HCT116 (cell line): ENCODE measurements around the gene TMEM59L. TPM values are rescaled to one million over a fixed set of nuclear protein-coding genes. Genes with fewer than 3 reads are reported as not detected.

Source experiments
- ATAC-seq: fragments of 200-7000 bp; cut with Tn5 transposase; 2 replicates; pipeline ENCODE4 v1.9.1; 2020; ENCODE audit warnings: mild to moderate bottlenecking, moderate library complexity
- BruUV-seq: library from RNA; stranded (reverse); fragments of 400-500 nt; replicated peaks from 2 replicates; lab custom pipeline; 2021; lab: Mats Ljungman, UMichigan
- CTCF ChIA-PET: fragments of 300-600 bp; sonication (Branson Sonifier 250); formaldehyde crosslinking; loops from one replicate; lab custom pipeline; 2021; ENCODE audit warnings: antibody characterized with exemption; lab: Charles Lee
- POLR2A ChIA-PET: fragments of 300-600, 350-600 bp; sonication (Branson Sonifier 250); formaldehyde crosslinking; loops from one replicate; lab custom pipeline; 2021; ENCODE audit warnings: antibody characterized with exemption; lab: Charles Lee
- RAD21 ChIA-PET, 2 experiments: fragments of 300-600 bp; sonication (Branson Sonifier 250); formaldehyde crosslinking; loops; one replicate each; lab custom pipeline; 2023; ENCODE audit warnings: low total read pairs in 2 of 2; ENCODE audit not compliant: uncharacterized antibody in 2 of 2, unreplicated experiment in 2 of 2, low non-redundant PET in 1 of 2; lab: Charles Lee
- DNase-seq: peaks from one replicate; pipeline ENCODE4 v3.0.0-alpha.2; 2010; ENCODE audit warnings: low read depth, low spot score
- H2AFZ ChIP-seq: fragments of 200-600 bp; shearing (Covaris generic), sonication (generic); 2 replicates; pipeline ENCODE4 v1.6.1; 2017; ENCODE audit warnings: low read depth, mixed run types, mixed read lengths, antibody characterized with exemption, low read length; ENCODE audit not compliant: poor library complexity, severe bottlenecking
- H3K27ac ChIP-seq: 2 replicates; pipeline ENCODE4 v1.5.1; 2012; ENCODE audit warnings: low read depth, low read length
- H3K27me3 ChIP-seq: fragments of 200-600 bp; sonication (generic); 2 replicates; pipeline ENCODE4 v1.6.1; 2016; ENCODE audit warnings: mixed run types, low read length, mixed read lengths; ENCODE audit not compliant: insufficient read depth
- H3K36me3 ChIP-seq, 2 experiments: fragments of 200-500 bp in 1 of 2; fragments of 200-600 bp in 1 of 2; sonication (Bioruptor generic) in 1 of 2; sonication (generic) in 1 of 2; 2 replicates each; pipeline versions ENCODE4 v1.5.1 to v1.6.1; 2014 to 2016; ENCODE audit warnings: low read length in 2 of 2, inconsistent platforms in 1 of 2, mixed read lengths in 1 of 2, mixed run types in 1 of 2; ENCODE audit not compliant: insufficient read depth in 2 of 2, control insufficient read depth in 1 of 2
- H3K4me1 ChIP-seq, 2 experiments: fragments of 200-600 bp in 1 of 2; sonication (generic) in 1 of 2; 2 replicates each; pipeline versions ENCODE4 v1.5.1 to v1.6.1; 2012 to 2017; ENCODE audit warnings: low read length in 2 of 2, inconsistent platforms in 1 of 2, mild to moderate bottlenecking in 1 of 2, mixed read lengths in 1 of 2, mixed run types in 1 of 2, moderate library complexity in 1 of 2; ENCODE audit not compliant: insufficient read depth in 2 of 2, control insufficient read depth in 1 of 2
- H3K4me2 ChIP-seq: fragments of 200-600 bp; sonication (generic); 2 replicates; pipeline ENCODE4 v1.6.1; 2017; ENCODE audit warnings: mixed run types, low read length, mixed read lengths
- H3K4me3 ChIP-seq, 2 experiments: fragments of 200-600 bp in 1 of 2; sonication (generic) in 1 of 2; replicated peaks in 1 of 2; 2 replicates each; pipeline ENCODE4 v1.5.1; 2011 to 2016; ENCODE audit warnings: low read length in 2 of 2, control low read depth in 1 of 2, low read depth in 1 of 2, mild to moderate bottlenecking in 1 of 2, mixed read lengths in 1 of 2, mixed run types in 1 of 2
- H3K79me2 ChIP-seq: fragments of 200-600 bp; sonication (generic); 2 replicates; pipeline ENCODE4 v1.6.1; 2017; ENCODE audit warnings: mild to moderate bottlenecking, mixed run types, low read length, moderate library complexity, mixed read lengths; ENCODE audit not compliant: insufficient read depth
- H3K9ac ChIP-seq: fragments of 200-600 bp; sonication (generic); 2 replicates; pipeline ENCODE4 v1.6.1; 2016; ENCODE audit warnings: low read length, mixed read lengths
- H3K9me2 ChIP-seq: fragments of 200-600 bp; sonication (generic), shearing (Covaris generic); 2 replicates; pipeline ENCODE4 v1.6.1; 2017; ENCODE audit warnings: mixed run types, mild to moderate bottlenecking, moderate library complexity; ENCODE audit not compliant: insufficient read depth
- H3K9me3 ChIP-seq, 2 experiments: fragments of 200-500 bp in 1 of 2; fragments of 200-600 bp in 1 of 2; sonication (Bioruptor generic) in 1 of 2; sonication (generic) in 1 of 2; 2 replicates each; pipeline ENCODE4 v1.6.1; 2014 to 2017; ENCODE audit warnings: low read length in 2 of 2, mixed read lengths in 2 of 2, inconsistent platforms in 1 of 2, low read depth in 1 of 2, mild to moderate bottlenecking in 1 of 2, mixed run types in 1 of 2, moderate library complexity in 1 of 2; ENCODE audit not compliant: control insufficient read depth in 1 of 2, insufficient read depth in 1 of 2
- H4K20me1 ChIP-seq: fragments of 200-600 bp; sonication (generic), shearing (Covaris generic); 2 replicates; pipeline ENCODE4 v1.6.1; 2017; ENCODE audit warnings: mixed run types, mild to moderate bottlenecking, moderate library complexity; ENCODE audit not compliant: insufficient read depth
- ATF3 ChIP-seq: IDR thresholded peaks from 2 replicates; pipeline ENCODE4 v1.6.1; 2012
- CBX3 ChIP-seq: IDR thresholded peaks from 2 replicates; pipeline ENCODE4 v1.6.1; 2012; ENCODE audit warnings: low read depth
- EZH2 ChIP-seq: fragments of 200-600 bp; sonication (generic); IDR thresholded peaks from 2 replicates; pipeline ENCODE4 v1.6.1; 2017; ENCODE audit warnings: antibody characterized with exemption, mixed run types
- EZH2phosphoT487 ChIP-seq: fragments of 200-600 bp; IDR thresholded peaks from 2 replicates; pipeline ENCODE4 v1.6.1; 2018; ENCODE audit warnings: antibody characterized with exemption, borderline replicate concordance
- POLR2AphosphoS5 ChIP-seq: IDR thresholded peaks from 2 replicates; pipeline ENCODE4 v1.6.1; 2011; ENCODE audit warnings: mild to moderate bottlenecking, low read depth, low read length, moderate library complexity
- SRF ChIP-seq: IDR thresholded peaks from 2 replicates; pipeline ENCODE4 v1.6.1; 2012; ENCODE audit warnings: low read depth
- YY1 ChIP-seq: IDR thresholded peaks from 2 replicates; pipeline ENCODE4 v1.6.1; 2011; ENCODE audit warnings: low read length, low read depth, moderate library complexity, mild to moderate bottlenecking; ENCODE audit not compliant: insufficient replicate concordance; ENCODE audit errors: extremely low read depth
- ZFX ChIP-seq: fragments of 450-650 bp; IDR thresholded peaks from 2 replicates; pipeline ENCODE4 v1.6.1; 2017
- ZNF274 ChIP-seq: fragments of 200-500 bp; sonication (Bioruptor generic); IDR thresholded peaks from 2 replicates; pipeline ENCODE4 v1.6.1; 2014; ENCODE audit warnings: mild to moderate bottlenecking, low read depth, low read length, inconsistent platforms
- intact Hi-C: fragments of 100-400 bp; cut with micrococcal nuclease; formaldehyde crosslinking; loops from 2 replicates; pipeline ENCODE4 v1.10.0; 2022
- total RNA-seq: library from RNA; stranded (reverse); gene quantifications from one replicate; pipeline ENCODE4 v1.2.1, GENCODE V29; 2021; ENCODE audit not compliant: unreplicated experiment
- TF ChIP-seq, protein P1 (sequence below): IDR thresholded peaks from 2 replicates; pipeline ENCODE4 v1.6.1; 2012; ENCODE audit warnings: low read depth

TMEM59L gene
- total RNA-seq, 1 experiment from 2014 or later = 14.3 TPM

GRCh38 chr19:18595475-18595874, 17.2 kb upstream of the TMEM59L start:
- Histone ChIP-seq H3K27me3 (no peaks in the 10 kb centered on the region), H2AFZ (no peak overlapping the region), H3K36me3 (0 out of 4 replicates have a peak, but pooled peaks cover 0 to 4% of the 10 kb centered on the region in 2 experiments), H4K20me1 (no peaks in the 10 kb centered on the region), H3K4me3 (no peak overlapping the region), H3K9ac (no peak overlapping the region), H3K9me3 (no peaks in the 10 kb centered on the region), H3K9me2 (no peaks in the 10 kb centered on the region), H3K4me2 (no peak overlapping the region), H3K27ac (no peak overlapping the region), H3K4me1 (peaks cover 15 to 31% of the 10 kb centered on the region in 2 experiments; a peak in 3 of 4 replicates), H3K79me2 (no peaks in the 10 kb centered on the region; the same call in 1 of the 2 replicates)
- ATAC-seq (no peak), DNase-seq (no peak)
- POLR2A ChIA-PET = interaction anchor here (0.6 kb wide), 1 partner anchor 252 kb away, joined by 3 read pairs; no protein-coding TSS in a partner anchor
- TF ChIP-seq SRF (no peak), ZFX (no peak), ATF3 (no peak), ZNF274 (no peak), POLR2AphosphoS5 (no peak), EZH2phosphoT487 (no peak), EZH2 (no peak), CBX3 (no peak), YY1 (no peak)
- TF ChIP-seq, protein P1, sequence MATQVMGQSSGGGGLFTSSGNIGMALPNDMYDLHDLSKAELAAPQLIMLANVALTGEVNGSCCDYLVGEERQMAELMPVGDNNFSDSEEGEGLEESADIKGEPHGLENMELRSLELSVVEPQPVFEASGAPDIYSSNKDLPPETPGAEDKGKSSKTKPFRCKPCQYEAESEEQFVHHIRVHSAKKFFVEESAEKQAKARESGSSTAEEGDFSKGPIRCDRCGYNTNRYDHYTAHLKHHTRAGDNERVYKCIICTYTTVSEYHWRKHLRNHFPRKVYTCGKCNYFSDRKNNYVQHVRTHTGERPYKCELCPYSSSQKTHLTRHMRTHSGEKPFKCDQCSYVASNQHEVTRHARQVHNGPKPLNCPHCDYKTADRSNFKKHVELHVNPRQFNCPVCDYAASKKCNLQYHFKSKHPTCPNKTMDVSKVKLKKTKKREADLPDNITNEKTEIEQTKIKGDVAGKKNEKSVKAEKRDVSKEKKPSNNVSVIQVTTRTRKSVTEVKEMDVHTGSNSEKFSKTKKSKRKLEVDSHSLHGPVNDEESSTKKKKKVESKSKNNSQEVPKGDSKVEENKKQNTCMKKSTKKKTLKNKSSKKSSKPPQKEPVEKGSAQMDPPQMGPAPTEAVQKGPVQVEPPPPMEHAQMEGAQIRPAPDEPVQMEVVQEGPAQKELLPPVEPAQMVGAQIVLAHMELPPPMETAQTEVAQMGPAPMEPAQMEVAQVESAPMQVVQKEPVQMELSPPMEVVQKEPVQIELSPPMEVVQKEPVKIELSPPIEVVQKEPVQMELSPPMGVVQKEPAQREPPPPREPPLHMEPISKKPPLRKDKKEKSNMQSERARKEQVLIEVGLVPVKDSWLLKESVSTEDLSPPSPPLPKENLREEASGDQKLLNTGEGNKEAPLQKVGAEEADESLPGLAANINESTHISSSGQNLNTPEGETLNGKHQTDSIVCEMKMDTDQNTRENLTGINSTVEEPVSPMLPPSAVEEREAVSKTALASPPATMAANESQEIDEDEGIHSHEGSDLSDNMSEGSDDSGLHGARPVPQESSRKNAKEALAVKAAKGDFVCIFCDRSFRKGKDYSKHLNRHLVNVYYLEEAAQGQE = no peak
- intact Hi-C loops = no loop called here
- CTCF ChIA-PET = no interaction called here
- no TSS peak for BruUV-seq
- RAD21 ChIA-PET = interaction anchor here in 1 of 2 experiments (0.6 kb wide), 1 partner anchor 49 kb away, joined by 3 read pairs; no protein-coding TSS in a partner anchor
